Heart left ventricle (tissue), 16 donors: ENCODE measurements around the gene CACNG7. TPM values are rescaled to one million over a fixed set of nuclear protein-coding genes. Genes with fewer than 3 reads are reported as not detected.

Experiments used
- ATAC-seq, 4 donors: fragments of 200-7000 bp; cut with Tn5 transposase; one replicate each; pipeline ENCODE4 v1.9.1; 2020 to 2022; ENCODE audit warnings: moderate library complexity in 4 of 4, mild to moderate bottlenecking in 3 of 4, moderate number of reproducible peaks in 1 of 4
- DNase-seq, 5 donors: peaks; one replicate each; pipeline ENCODE4 v3.0.0-alpha.2; 2020
- H3K27ac ChIP-seq, 12 donors: fragments of 200-600 bp; sonication (generic) in 4 of 12; one replicate each; pipeline versions ENCODE4 v1.5.0 to v1.8.0; 2016 to 2022; ENCODE audit warnings: mild to moderate bottlenecking in 2 of 12
- H3K27me3 ChIP-seq, 9 donors: fragments of 200-600 bp; sonication (generic) in 2 of 9; one replicate each; pipeline versions ENCODE4 v1.5.1 to v1.8.0; 2016 to 2022; ENCODE audit warnings: mild to moderate bottlenecking in 3 of 9
- H3K36me3 ChIP-seq, 9 donors: fragments of 200-600 bp; sonication (generic) in 2 of 9; one replicate each; pipeline versions ENCODE4 v1.5.0 to v1.8.0; 2018 to 2022; ENCODE audit warnings: mild to moderate bottlenecking in 2 of 9
- H3K4me1 ChIP-seq, 12 donors: fragments of 200-600 bp; sonication (generic) in 4 of 12; one replicate each; pipeline versions ENCODE4 v1.5.0 to v1.8.0; 2016 to 2022; ENCODE audit warnings: mild to moderate bottlenecking in 3 of 12
- H3K4me3 ChIP-seq, 12 donors: fragments of 200-600 bp; sonication (generic) in 4 of 12; one replicate each; pipeline versions ENCODE4 v1.5.0 to v1.8.0; 2017 to 2022; ENCODE audit warnings: mild to moderate bottlenecking in 9 of 12, moderate library complexity in 4 of 12
- H3K9me3 ChIP-seq, 12 donors: fragments of 200-600 bp; sonication (generic) in 4 of 12; one replicate each; pipeline versions ENCODE4 v1.5.0 to v1.8.0; 2016 to 2022; ENCODE audit warnings: mild to moderate bottlenecking in 1 of 12
- CTCF ChIP-seq, 12 donors: fragments of 200-600 bp; sonication (generic) in 4 of 12; IDR thresholded peaks; one replicate each; pipeline versions ENCODE4 v1.5.0 to v1.8.0; 2018 to 2022; ENCODE audit warnings: antibody characterized with exemption in 12 of 12, mild to moderate bottlenecking in 5 of 12
- POLR2A ChIP-seq, 2 donors: fragments of 450-650 bp; IDR thresholded peaks; one replicate each; pipeline ENCODE4 v1.6.1; 2017; ENCODE audit warnings: antibody characterized with exemption in 2 of 2, mild to moderate bottlenecking in 2 of 2, moderate library complexity in 2 of 2
- WGBS, 4 donors: extraction: QIAGEN DNeasy Blood & Tissue Kit in 2 of 4; methylation state at CpG; one replicate each; pipeline versions ENCODE4 v1.1.5 to v1.1.7; 2013 to 2018; 5-methylcytosine and 5-hydroxymethylcytosine counted together
- intact Hi-C, 10 donors: fragments of 100-400 bp; cut with DNase I; formaldehyde crosslinking; loops; one replicate each; pipeline versions ENCODE4 v1.11.1 to v1.14.2; 2022
- polyA plus RNA-seq, 2 donors: library from polyadenylated mRNA; stranded (reverse); fragments of 200-250 nt; gene quantifications; one replicate each; pipeline ENCODE4 v1.2.3, GENCODE V29; 2013
- total RNA-seq, 9 donors: library from RNA; depleted of rRNA in 2 of 9; stranded (reverse); fragments of >200 nt in 2 of 9; fragmentation: NEBNext Ultra II Directional in 3 of 9; extraction: Animal tissue kit (Norgen Biotek cat#: 25700) in 3 of 9; gene quantifications; one replicate each; pipeline versions ENCODE4 v1.1.0 to v1.2.4, GENCODE V29; 2016 to 2023
- donor health status: ischemic (EF 13 %, LVEDD 7.1; RV severe dilation, severe dysfunction).
- donor health status: healthy with polysubstance abuse.
- donor health status: DM: no; HTN: yes; CAD: no.
- donor health status: DM: no; HTN: no; CAD: no.
- donor health status: ischemic (EF 25% LVEDD 6.9; RV normal size, moderate dysfunction).
- donor health status: ischemic (EF 25% LVEDD 5.7; RV mildly dilated, moderate dysfunction).
- donor health status: healthy.
- donor health status: DM: yes; HTN: yes; CAD: no.
- donor health status: ischemic (EF 35%, LVEDD 5.7; RV mildly dilated, moderate dysfunction).
- donor health status: nonischemic (EF 11% LVEDD 7.7; RV severe dilation, severe dysfunction).
- donor health status: DM: yes; HTN: yes; CAD: no.
- donor health status: PGD.
- donor health status: ischemic (EF 29% LVEDD 5.4; RV normal size, mild dysfunction).
- donor health status: nonischemic (EF 23%, LVEDD 6.1; RV moderate dilation, normal function).

Gene CACNG7
- total and polyA plus RNA-seq, 11 donors, result not detected

DNA sequence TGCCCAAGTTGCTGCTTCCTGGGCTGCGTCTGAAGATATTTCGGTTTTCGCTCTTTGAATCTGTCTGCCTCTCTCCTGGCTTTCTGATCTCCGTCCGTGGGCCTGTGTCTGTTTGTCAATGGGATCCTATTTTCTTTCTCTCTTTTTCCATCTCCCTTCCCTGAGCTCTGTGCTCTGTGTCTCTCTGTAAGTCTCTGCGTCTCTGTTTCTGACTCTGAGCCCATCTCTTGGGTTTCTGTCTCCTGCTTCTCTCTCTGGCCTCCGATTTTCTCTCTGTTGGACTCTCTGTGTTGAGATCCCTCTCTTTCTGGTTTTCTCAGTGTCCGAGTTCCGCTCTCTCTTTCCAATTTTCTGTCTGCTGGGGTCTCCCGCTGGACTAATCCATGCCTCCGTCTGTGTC, 25.3 kb upstream of the CACNG7 start:
- no peak overlapping the region for H3K27ac ChIP-seq
- 16 to 31% (median 19%) methylated on average over 11 of the region's 11 CpGs for WGBS, 4 donors
- ATAC-seq, result no peak
- H3K4me3 ChIP-seq, result no peak overlapping the region
- H3K27me3 ChIP-seq, result peaks cover 23 to 61% (median 42%) of the 10 kb centered on the region in 9 donors
- no peaks in the 10 kb centered on the region for H3K36me3 ChIP-seq
- TF ChIP-seq CTCF (IDR thresholded peaks at IDR 0.05), result no peak
- no peak for TF ChIP-seq POLR2A (IDR thresholded peaks at IDR 0.05)
- intact Hi-C loops, result loop anchor here in 3 of 10 donors (5.0 kb wide), 1 partner anchor 41 kb away; no protein-coding TSS in a partner anchor
- peaks cover 0 to 34% (median 12%) of the 10 kb centered on the region in 12 donors for H3K4me1 ChIP-seq
- H3K9me3 ChIP-seq, result no peaks in the 10 kb centered on the region
- DNase-seq, result no peak

DNA sequence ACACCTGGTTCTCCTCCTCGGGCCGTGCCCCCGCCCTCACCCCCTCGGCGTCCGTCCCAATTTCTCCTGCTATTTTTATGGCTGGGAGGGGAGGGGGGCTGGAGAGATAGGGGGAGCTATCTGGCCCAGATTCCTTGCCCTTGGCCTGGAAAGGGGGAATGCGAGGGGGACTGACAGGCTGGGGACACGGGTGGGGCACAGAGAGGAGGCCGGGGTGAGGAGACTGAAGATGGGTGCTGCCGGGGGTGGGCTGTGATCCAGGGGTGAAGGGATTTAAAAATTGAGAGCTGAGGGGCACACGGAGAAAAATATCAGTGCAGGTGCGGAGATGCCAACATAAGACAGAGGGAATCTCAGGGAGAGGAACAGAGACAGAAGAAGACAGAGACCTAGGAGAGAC, 24.8 kb upstream of the CACNG7 start:
- intact Hi-C loops, result loop anchor here in 3 of 10 donors (5.0 kb wide), 1 partner anchor 42 kb away; no protein-coding TSS in a partner anchor
- 21 to 28% (median 26%) methylated on average over 12 of the region's 12 CpGs for WGBS, 4 donors

GRCh38 chr19:53885036-53885435, 24.0 kb upstream of the CACNG7 start:
- ATAC-seq (no peak), DNase-seq (no peak)
- Histone ChIP-seq H3K4me1 (peaks cover 0 to 30% (median 9%) of the 10 kb centered on the region in 12 donors), H3K36me3 (no peaks in the 10 kb centered on the region), H3K27ac (no peak overlapping the region), H3K9me3 (no peaks in the 10 kb centered on the region), H3K27me3 (peaks cover 23 to 63% (median 43%) of the 10 kb centered on the region in 9 donors), H3K4me3 (no peak overlapping the region)
- TF ChIP-seq POLR2A (IDR thresholded peaks at IDR 0.05), result no peak
- TF ChIP-seq CTCF (IDR thresholded peaks at IDR 0.05), result no peak
- 92 to 94% (median 93%) methylated on average over 10 of the region's 10 CpGs for WGBS, 4 donors
- intact Hi-C loops, result no loop called here

More for the DNA sequence above, 24.8 kb upstream of the CACNG7 start:
- Histone ChIP-seq H3K4me1 (peaks cover 0 to 30% (median 11%) of the 10 kb centered on the region in 12 donors), H3K27ac (no peak overlapping the region), H3K36me3 (no peaks in the 10 kb centered on the region), H3K27me3 (peaks cover 23 to 61% (median 43%) of the 10 kb centered on the region in 9 donors), H3K9me3 (no peaks in the 10 kb centered on the region), H3K4me3 (no peak overlapping the region)
- DNase-seq, result no peak
- no peak for ATAC-seq
- TF ChIP-seq POLR2A (IDR thresholded peaks at IDR 0.05) (no peak), CTCF (IDR thresholded peaks at IDR 0.05) (no peak)

DNA sequence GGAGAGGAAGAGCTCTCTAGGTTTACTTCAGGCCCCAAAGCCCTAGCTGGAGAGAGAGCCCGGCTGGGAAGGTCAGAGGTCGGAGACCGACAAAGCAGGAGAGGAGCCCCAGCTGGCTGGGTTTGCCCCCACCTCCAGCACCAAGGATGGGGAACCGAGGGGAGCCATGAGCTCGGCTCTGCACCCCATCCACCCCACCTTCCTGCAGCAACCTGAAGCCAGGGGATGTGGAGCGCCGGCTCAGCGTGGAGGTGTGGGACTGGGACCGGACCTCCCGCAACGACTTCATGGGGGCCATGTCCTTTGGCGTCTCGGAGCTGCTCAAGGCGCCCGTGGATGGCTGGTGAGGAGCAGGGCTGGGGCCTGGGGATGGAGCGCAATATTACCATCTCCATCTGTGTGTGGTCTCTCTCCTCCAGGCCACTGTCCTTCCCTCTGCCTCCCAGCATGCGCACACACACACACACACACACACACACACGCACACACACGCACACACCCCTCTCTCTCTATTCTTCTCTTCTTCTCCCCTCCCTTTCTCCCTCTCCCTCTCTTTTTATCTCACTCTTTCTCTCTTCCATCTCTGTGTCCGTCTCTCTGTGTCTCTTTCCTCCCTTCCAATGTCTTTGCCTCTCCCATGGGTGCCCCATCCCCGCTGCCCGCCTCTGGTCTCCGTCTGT, 16.6 kb upstream of the CACNG7 start:
- TF ChIP-seq CTCF (IDR thresholded peaks at IDR 0.05) (no peak), POLR2A (IDR thresholded peaks at IDR 0.05) (no peak)
- intact Hi-C loops, result no loop called here
- Histone ChIP-seq H3K27me3 (peaks cover 7 to 74% (median 35%) of the 10 kb centered on the region in 9 donors), H3K36me3 (no peaks in the 10 kb centered on the region), H3K27ac (no peak overlapping the region), H3K4me3 (no peak overlapping the region), H3K4me1 (peaks cover 0 to 7% (median 0%) of the 10 kb centered on the region in 12 donors), H3K9me3 (no peaks in the 10 kb centered on the region)
- ATAC-seq (no peak), DNase-seq (no peak)
- 70 to 82% (median 72%) methylated on average over 23 of the region's 23 CpGs for WGBS, 4 donors
